Activated gamma-delta T cell treated with anti-CD3 and anti-CD28 coated beads, Interleukin-2, amount 50 U/mL, for 16 hours (primary cell): ENCODE data around the gene SKIC2.
"Not testable (repeated sequence)": the region's sequence is repeated elsewhere in the genome, so short reads cannot be mapped to it uniquely, and the experiment has no call there.

Experiments used
- DNase-seq: peaks from one replicate; pipeline ENCODE4 v3.0.0-alpha.2; 2020; ENCODE audit warnings: low read depth

SKIC2 gene

GRCh38 chr6:32004864-32005537 lies 46.0 kb downstream of the SKIC2 start:
- not testable (repeated sequence) for DNase-seq

- not testable (repeated sequence) for DNase-seq
Observed at GRCh38 chr6:32005538-32005880, 46.5 kb downstream of the SKIC2 start.

GRCh38 chr6:32005991-32006529 lies 47.1 kb downstream of the SKIC2 start:
- not testable (repeated sequence) for DNase-seq

GRCh38 chr6:32007086-32007485 lies 48.1 kb downstream of the SKIC2 start:
- DNase-seq, result not testable (repeated sequence)

- DNase-seq, result not testable (repeated sequence)
Observed at GRCh38 chr6:32008037-32008436, 49.1 kb downstream of the SKIC2 start.

GRCh38 chr6:32008616-32009015 lies 49.6 kb downstream of the SKIC2 start:
- DNase-seq, result not testable (repeated sequence)

GRCh38 chr6:32009537-32009936 lies 50.6 kb downstream of the SKIC2 start:
- DNase-seq, result not testable (repeated sequence)

GRCh38 chr6:32010856-32011530 lies 52.0 kb downstream of the SKIC2 start:
- not testable (repeated sequence) for DNase-seq

- DNase-seq, result not testable (repeated sequence)
Observed at GRCh38 chr6:32012941-32013617, 54.1 kb downstream of the SKIC2 start.

- DNase-seq, result not testable (repeated sequence)
Observed at GRCh38 chr6:32013738-32014137, 54.8 kb downstream of the SKIC2 start.

- DNase-seq, result not testable (repeated sequence)
Observed at GRCh38 chr6:32014547-32014946, 55.6 kb downstream of the SKIC2 start, which contains the start of gene C4B. Gene C4B, plus strand, starts transcription at chr6:32014795. Its CDS starts 51 bp downstream, at chr6:32014846.
